H1 (cell line): ENCODE data around the gene GATB. TPM values are rescaled to one million over a fixed set of nuclear protein-coding genes. Genes with fewer than 3 reads are reported as not detected.

Experiments
- CTCF ChIA-PET: fragments of 300-600 bp; sonication (Branson Sonifier 250); formaldehyde crosslinking; loops from one replicate; lab custom pipeline; 2021; ENCODE audit not compliant: partially characterized antibody; lab: Charles Lee
- POLR2A ChIA-PET: fragments of 300-600 bp; sonication (Branson Sonifier 250); formaldehyde crosslinking; loops from one replicate; lab custom pipeline; 2021; ENCODE audit warnings: inconsistent platforms; ENCODE audit not compliant: partially characterized antibody; lab: Charles Lee
- DNase-seq, 2 experiments: peaks; one replicate each; pipeline versions ENCODE4 v3.0.0 to v3.0.0-alpha.2; 2010 to 2022; ENCODE audit warnings: low spot score in 2 of 2, low read depth in 1 of 2, mixed read lengths in 1 of 2
- FAIRE-seq: peaks from 2 replicates; lab custom pipeline; 2011; peaks lifted over from hg19 to GRCh38; lab: Jason Lieb, UNC
- H2AFZ ChIP-seq: 2 replicates; pipeline ENCODE4 v1.8.1; 2012; ENCODE audit warnings: low read length, inconsistent platforms
- H2AK5ac ChIP-seq: 2 replicates; pipeline ENCODE4 v1.6.1; 2013; ENCODE audit warnings: low read depth, low read length
- H2BK120ac ChIP-seq: replicated peaks from 2 replicates; pipeline ENCODE3; 2013; ENCODE audit warnings: low read depth, low read length, inconsistent platforms
- H2BK12ac ChIP-seq: 2 replicates; pipeline ENCODE4 v1.6.1; 2013; ENCODE audit warnings: low read depth, low read length
- H2BK15ac ChIP-seq: 2 replicates; pipeline ENCODE4 v1.6.1; 2013; ENCODE audit warnings: low read length
- H2BK20ac ChIP-seq: 2 replicates; pipeline ENCODE4 v1.6.1; 2013; ENCODE audit warnings: low read length
- H2BK5ac ChIP-seq: 2 replicates; pipeline ENCODE4 v1.6.1; 2013; ENCODE audit warnings: low read depth, low read length
- H3K14ac ChIP-seq: 2 replicates; pipeline ENCODE4 v1.6.1; 2013; ENCODE audit warnings: inconsistent platforms; ENCODE audit not compliant: insufficient read length
- H3K18ac ChIP-seq: 2 replicates; pipeline ENCODE4 v1.6.1; 2013; ENCODE audit warnings: low read length; ENCODE audit errors: extremely low read depth
- H3K23ac ChIP-seq: 2 replicates; pipeline ENCODE4 v1.6.1; 2013; ENCODE audit warnings: inconsistent platforms; ENCODE audit not compliant: insufficient read length
- H3K23me2 ChIP-seq: 2 replicates; pipeline ENCODE4 v1.6.1; 2013; ENCODE audit warnings: low read depth, low read length
- H3K27ac ChIP-seq: 2 replicates; pipeline ENCODE4 v1.6.1; 2011; ENCODE audit warnings: low read depth, low read length, inconsistent platforms
- H3K27me3 ChIP-seq, 4 experiments: replicated peaks in 1 of 4; 1 replicate in 1 of 4; 2 replicates in 3 of 4; pipeline versions ENCODE4 v1.6.1 to v1.8.1; 2011 to 2013; ENCODE audit warnings: low read length in 3 of 4, mild to moderate bottlenecking in 3 of 4, inconsistent platforms in 2 of 4, mixed read lengths in 2 of 4, moderate library complexity in 1 of 4; ENCODE audit not compliant: control insufficient read depth in 3 of 4, insufficient read depth in 3 of 4; ENCODE audit errors: extremely low read depth in 1 of 4
- H3K36me3 ChIP-seq, 4 experiments: 2 replicates each; pipeline versions ENCODE4 v1.6.1 to v1.8.1; 2011 to 2013; ENCODE audit warnings: mild to moderate bottlenecking in 4 of 4, low read length in 3 of 4, moderate library complexity in 2 of 4, control low read depth in 1 of 4, inconsistent platforms in 1 of 4; ENCODE audit not compliant: insufficient read depth in 4 of 4, control insufficient read depth in 2 of 4
- H3K4ac ChIP-seq: replicated peaks from 2 replicates; pipeline ENCODE3; 2013; ENCODE audit warnings: low read length, low read depth, mixed read lengths, inconsistent platforms; ENCODE audit not compliant: insufficient read length
- H3K4me1 ChIP-seq, 4 experiments: replicated peaks in 1 of 4; 1 replicate in 1 of 4; 2 replicates in 3 of 4; pipeline versions ENCODE4 v1.6.1 to v1.8.1; 2011 to 2013; ENCODE audit warnings: low read length in 3 of 4, inconsistent platforms in 2 of 4, mixed read lengths in 1 of 4; ENCODE audit not compliant: insufficient read depth in 4 of 4, control insufficient read depth in 3 of 4
- H3K4me2 ChIP-seq, 2 experiments: 2 replicates each; pipeline versions ENCODE4 v1.6.1 to v1.8.1; 2011 to 2013; ENCODE audit warnings: low read depth in 2 of 2, low read length in 2 of 2, control low read depth in 1 of 2, inconsistent platforms in 1 of 2, mild to moderate bottlenecking in 1 of 2; ENCODE audit not compliant: insufficient read depth in 1 of 2
- H3K4me3 ChIP-seq, 4 experiments: fragments of 200-600, 300-600 bp in 1 of 4; sonication (generic), shearing (Covaris generic), sonication (Bioruptor Twin) in 1 of 4; 2 replicates each; pipeline versions ENCODE4 v1.5.1 to v1.8.1; 2011 to 2016; ENCODE audit warnings: low read length in 4 of 4, low read depth in 3 of 4, control low read depth in 2 of 4, inconsistent platforms in 2 of 4, mild to moderate bottlenecking in 2 of 4, mixed read lengths in 1 of 4, moderate library complexity in 1 of 4; ENCODE audit not compliant: insufficient read depth in 2 of 4; ENCODE audit errors: extremely low read depth in 1 of 4
- H3K56ac ChIP-seq: replicated peaks from 2 replicates; pipeline ENCODE3; 2013; ENCODE audit warnings: low read depth, mild to moderate bottlenecking, mixed read lengths, low read length, inconsistent platforms; ENCODE audit not compliant: insufficient read length
- H3K79me1 ChIP-seq: 2 replicates; pipeline ENCODE4 v1.6.1; 2013; ENCODE audit warnings: low read depth, low read length, control low read depth
- H3K79me2 ChIP-seq, 2 experiments: 2 replicates each; pipeline versions ENCODE4 v1.6.1 to v1.8.1; 2012 to 2013; ENCODE audit warnings: low read length in 2 of 2, mild to moderate bottlenecking in 2 of 2, inconsistent platforms in 1 of 2; ENCODE audit not compliant: insufficient read depth in 2 of 2, control insufficient read depth in 1 of 2
- H3K9ac ChIP-seq, 4 experiments: replicated peaks in 1 of 4; 1 replicate in 1 of 4; 2 replicates in 3 of 4; pipeline versions ENCODE4 v1.6.1 to v1.8.1; 2011 to 2013; ENCODE audit warnings: low read depth in 3 of 4, low read length in 3 of 4, control low read depth in 2 of 4, mild to moderate bottlenecking in 2 of 4, moderate library complexity in 2 of 4, inconsistent platforms in 1 of 4; ENCODE audit errors: extremely low read depth in 1 of 4
- H3K9me3 ChIP-seq, 2 experiments: 2 replicates each; pipeline versions ENCODE4 v1.6.1 to v1.8.1; 2012 to 2013; ENCODE audit warnings: mild to moderate bottlenecking in 2 of 2, moderate library complexity in 2 of 2, control low read depth in 1 of 2, inconsistent platforms in 1 of 2, low read depth in 1 of 2, low read length in 1 of 2, mixed read lengths in 1 of 2; ENCODE audit not compliant: insufficient read depth in 2 of 2
- H4K20me1 ChIP-seq, 2 experiments: replicated peaks in 1 of 2; 2 replicates each; pipeline versions ENCODE3 to v1.8.1; 2011 to 2013; ENCODE audit warnings: inconsistent platforms in 2 of 2, low read length in 2 of 2, mild to moderate bottlenecking in 1 of 2; ENCODE audit not compliant: insufficient read depth in 2 of 2, control insufficient read depth in 1 of 2
- H4K5ac ChIP-seq: 2 replicates; pipeline ENCODE4 v1.6.1; 2013; ENCODE audit warnings: low read length, low read depth, mixed read lengths, inconsistent platforms; ENCODE audit not compliant: insufficient read length
- H4K8ac ChIP-seq: 2 replicates; pipeline ENCODE4 v1.8.0; 2013; ENCODE audit warnings: mild to moderate bottlenecking, moderate library complexity, low read length, inconsistent platforms; ENCODE audit not compliant: insufficient read depth; ENCODE audit errors: extremely low read depth
- H4K91ac ChIP-seq: replicated peaks from 2 replicates; pipeline ENCODE3; 2013; ENCODE audit warnings: low read length, mixed read lengths, inconsistent platforms; ENCODE audit not compliant: insufficient read length
- BACH1 ChIP-seq: IDR thresholded peaks from 2 replicates; pipeline ENCODE4 v1.6.1; 2012; ENCODE audit warnings: low read length, improper control_type of control experiment
- HDAC6 ChIP-seq: IDR thresholded peaks from one replicate; pipeline ENCODE4 v1.7.1; 2012; ENCODE audit warnings: low read depth, mild to moderate bottlenecking, inconsistent platforms, low read length, moderate library complexity
- POU5F1 ChIP-seq: IDR thresholded peaks from 2 replicates; pipeline ENCODE4 v1.6.1; 2011; ENCODE audit warnings: low read depth, mild to moderate bottlenecking, low read length, moderate library complexity
- TBP ChIP-seq: IDR thresholded peaks from 2 replicates; pipeline ENCODE4 v1.6.1; 2011; ENCODE audit warnings: low read depth, low read length, improper control_type of control experiment
- WGBS, 2 experiments: shearing (Covaris generic) in 1 of 2; methylation state at CpG; one replicate each; pipeline versions ENCODE4 v1.1.6 to v1.1.7; 2013 to 2015; ENCODE audit warnings: low lambda C conversion rate in 2 of 2, mixed read lengths in 2 of 2, inconsistent platforms in 1 of 2, low coverage in 1 of 2, missing lambda C conversion rate in 1 of 2; ENCODE audit not compliant: insufficient replicate concordance in 2 of 2, insufficient coverage in 1 of 2, insufficient read length in 1 of 2; ENCODE audit errors: extremely low coverage in 1 of 2, missing lambda C conversion rate in 1 of 2; 5-methylcytosine and 5-hydroxymethylcytosine counted together
- polyA plus RNA-seq, 7 experiments: library from polyadenylated mRNA; depleted of rRNA in 3 of 7; stranded (reverse) in 5 of 7; unstranded in 2 of 7; fragments of >200 nt in 5 of 7; fragments of 200-250 nt in 2 of 7; gene quantifications; 1 replicate in 5 of 7; 2 replicates in 1 of 7; 4 replicates in 1 of 7; pipeline versions ENCODE4 v1.2.1 to v1.2.3, GENCODE V29; 2011 to 2013; ENCODE audit warnings: missing spikeins in 2 of 7, mixed read lengths in 2 of 7
- total RNA-seq: library from RNA; stranded (reverse); fragmentation: NEBNext Ultra II Directional; extraction: Animal tissue kit (Norgen Biotek cat#: 25700); gene quantifications from 2 replicates; pipeline ENCODE4 v1.2.1, GENCODE V29; 2021

Gene GATB
- total and polyA plus RNA-seq, 2 of the 8 experiments (the other 6 are each of a cell fraction or from before 2014, with no cell fraction given) = 15.3 to 18.0 TPM

DNA sequence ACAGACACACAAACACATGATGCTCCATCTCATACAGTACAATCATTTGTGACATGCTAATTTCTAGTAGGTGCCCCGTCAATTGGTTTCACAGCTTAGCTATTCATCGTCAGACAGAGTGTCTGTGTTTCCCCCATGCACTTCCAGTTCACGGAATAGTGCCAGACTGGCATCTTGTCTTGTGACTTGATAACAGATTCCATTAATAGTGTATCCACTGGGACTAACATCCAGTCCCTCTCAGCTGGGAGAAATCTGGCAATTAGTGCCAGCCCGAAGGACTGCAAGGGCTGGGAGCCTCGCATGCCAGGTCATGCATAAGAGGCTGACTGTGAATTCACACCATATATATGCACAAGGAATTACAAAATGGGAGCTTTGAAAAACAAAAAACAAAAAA, 20.2 kb upstream of the GATB start:
- Histone ChIP-seq H3K4me3 (no peak overlapping the region), H2BK15ac (no peak overlapping the region), H3K18ac (no peak overlapping the region; the same call in 1 of the 2 replicates), H3K36me3 (no peaks in the 10 kb centered on the region), H3K14ac (no peak overlapping the region), H3K27me3 (no peaks in the 10 kb centered on the region), H3K9ac (no peak overlapping the region), H3K4me2 (no peak overlapping the region), H3K27ac (no peak overlapping the region), H3K4ac (no peak overlapping the region), H4K5ac (no peak overlapping the region), H4K91ac (no peak overlapping the region), H3K79me1 (no peaks in the 10 kb centered on the region), H4K20me1 (no peaks in the 10 kb centered on the region), H2BK5ac (no peak overlapping the region), H3K56ac (no peak overlapping the region), H2BK20ac (peak overlapping the region; percentile 2; the same call in 1 of the 2 replicates), H4K8ac (no peak overlapping the region), H3K23ac (no peak overlapping the region), H2AK5ac (no peak overlapping the region), H3K4me1 (peaks cover 0 to 12% (median 5%) of the 10 kb centered on the region in 4 experiments; a peak in 3 of 7 replicates), H3K9me3 (peaks cover 0 to 1% of the 10 kb centered on the region in 2 experiments; a peak in 1 of 4 replicates), H3K79me2 (no peaks in the 10 kb centered on the region), H2AFZ (no peak overlapping the region), H3K23me2 (no peaks in the 10 kb centered on the region), H2BK12ac (no peak overlapping the region), H2BK120ac (no peak overlapping the region)
- WGBS, 2 experiments = 89% methylated on average over 5 of the region's 5 CpGs; no CpG with 5 or more reads in 1 of the 2 experiments
- ChIA-PET POLR2A (no interaction called here), CTCF (interaction anchor here (0.5 to 1.9 kb wide), 7 partner anchors 9 to 106 kb away, joined by 3 to 6 read pairs (median 3); no protein-coding TSS in a partner anchor)
- no peak for FAIRE-seq
- DNase-seq = no peak
- TF ChIP-seq BACH1 (no peak), HDAC6 (no peak), TBP (no peak), POU5F1 (no peak)
